GM12878 (cell line): ENCODE measurements around the gene BCAT1. TPM values are rescaled to one million over a fixed set of nuclear protein-coding genes. Genes with fewer than 3 reads are reported as not detected.

ENCODE experiments used
- ATAC-seq: fragments of 200-7000 bp; cut with Tn5 transposase; 3 replicates; pipeline ENCODE4 v1.9.1; 2020; ENCODE audit warnings: mild to moderate bottlenecking, moderate library complexity
- BruUV-seq: library from RNA; stranded (reverse); fragments of 400-500 nt; replicated peaks from 2 replicates; lab custom pipeline; 2021; lab: Mats Ljungman, UMichigan
- CTCF ChIA-PET: fragments of 300-600 bp; sonication (Branson Sonifier 250); formaldehyde crosslinking; extraction: SDS; loops from one replicate; lab custom pipeline; 2021; ENCODE audit warnings: inconsistent platforms; lab: Yijun Ruan, JAX
- POLR2A ChIA-PET: fragments of 350-600 bp; formaldehyde crosslinking; extraction: SDS; loops from one replicate; lab custom pipeline; 2021; ENCODE audit warnings: inconsistent platforms; lab: Charles Lee
- RAD21 ChIA-PET: fragments of 300-600 bp; sonication (Branson Sonifier 250); formaldehyde crosslinking; loops from one replicate; lab custom pipeline; 2023; ENCODE audit warnings: antibody characterized with exemption; ENCODE audit not compliant: unreplicated experiment; lab: Charles Lee
- SMC1A ChIA-PET: fragments of 300-600 bp; sonication (Branson Sonifier 250); formaldehyde crosslinking; loops from one replicate; lab custom pipeline; 2023; ENCODE audit not compliant: unreplicated experiment, uncharacterized antibody; lab: Charles Lee
- DNase-seq: peaks from one replicate; pipeline ENCODE4 v3.0.0-alpha.2; 2011; ENCODE audit warnings: low read depth, low spot score
- FAIRE-seq: peaks from 3 replicates; lab custom pipeline; 2011; peaks lifted over from hg19 to GRCh38; lab: Jason Lieb, UNC
- H2AFZ ChIP-seq: 2 replicates; pipeline ENCODE4 v1.6.0; 2011; ENCODE audit warnings: low read depth, low read length, control low read depth; ENCODE audit not compliant: control insufficient read depth
- H3K27ac ChIP-seq: 2 replicates; pipeline ENCODE4 v1.5.1; 2011; ENCODE audit warnings: control low read depth; ENCODE audit not compliant: control insufficient read depth, insufficient read depth
- H3K27me3 ChIP-seq, 2 experiments: replicated peaks in 1 of 2; 2 replicates each; pipeline versions ENCODE4 v1.6.0 to v1.6.1; 2011; ENCODE audit warnings: low read length in 1 of 2; ENCODE audit not compliant: control insufficient read depth in 2 of 2, insufficient read depth in 2 of 2
- H3K36me3 ChIP-seq, 2 experiments: 2 replicates each; pipeline ENCODE4 v1.5.1; 2011; ENCODE audit warnings: low read length in 1 of 2; ENCODE audit not compliant: control insufficient read depth in 2 of 2, insufficient read depth in 2 of 2
- H3K4me1 ChIP-seq: 2 replicates; pipeline ENCODE4 v1.6.1; 2011; ENCODE audit warnings: mild to moderate bottlenecking, low read length, moderate library complexity, mixed read lengths; ENCODE audit not compliant: control insufficient read depth, insufficient read depth
- H3K4me2 ChIP-seq: 2 replicates; pipeline ENCODE4 v1.6.0; 2011; ENCODE audit warnings: control low read depth; ENCODE audit not compliant: control insufficient read depth, insufficient read depth
- H3K4me3 ChIP-seq: fragments of 200-600 bp; sonication (generic); 2 replicates; pipeline ENCODE4 v1.5.1; 2016
- H3K79me2 ChIP-seq: 2 replicates; pipeline ENCODE4 v1.6.0; 2011; ENCODE audit warnings: low read length; ENCODE audit not compliant: control insufficient read depth, insufficient read depth
- H3K9ac ChIP-seq: 2 replicates; pipeline ENCODE4 v1.8.0; 2011; ENCODE audit warnings: low read length, control low read depth, mixed read lengths; ENCODE audit not compliant: control insufficient read depth, insufficient read depth
- H3K9me3 ChIP-seq: replicated peaks from 3 replicates; pipeline ENCODE4 v1.5.1; 2011; ENCODE audit warnings: mild to moderate bottlenecking, low read length; ENCODE audit not compliant: control insufficient read depth, insufficient read depth
- H4K20me1 ChIP-seq: 2 replicates; pipeline ENCODE4 v1.6.0; 2011; ENCODE audit not compliant: control insufficient read depth, insufficient read depth
- ATF3 ChIP-seq: IDR thresholded peaks from 2 replicates; pipeline ENCODE4 v1.6.1; 2011; ENCODE audit warnings: low read depth, mild to moderate bottlenecking, low read length, moderate library complexity, borderline replicate concordance; ENCODE audit errors: extremely low read depth
- GATAD2B ChIP-seq: fragments of 450-650 bp; conservative IDR thresholded peaks from 2 replicates; pipeline ENCODE4 v1.6.1; 2017; ENCODE audit warnings: low read depth, mild to moderate bottlenecking, moderate library complexity
- IKZF1 ChIP-seq: fragments of 450-650 bp; conservative IDR thresholded peaks from 2 replicates; pipeline ENCODE4 v1.6.1; 2017; ENCODE audit warnings: antibody characterized with exemption, mild to moderate bottlenecking
- NFXL1 ChIP-seq: fragments of 450-650 bp; IDR thresholded peaks from 2 replicates; pipeline ENCODE4 v1.6.1; 2017; ENCODE audit warnings: antibody characterized with exemption, mild to moderate bottlenecking, borderline replicate concordance
- PAX5 ChIP-seq: IDR thresholded peaks from 2 replicates; pipeline ENCODE4 v1.6.1; 2011; ENCODE audit warnings: low read depth, low read length, borderline replicate concordance
- PAX8 ChIP-seq: fragments of 450-650 bp; IDR thresholded peaks from 2 replicates; pipeline ENCODE4 v1.6.1; 2017; ENCODE audit warnings: mild to moderate bottlenecking, moderate library complexity
- PKNOX1 ChIP-seq: fragments of 450-650 bp; IDR thresholded peaks from 2 replicates; pipeline ENCODE4 v1.6.1; 2016; ENCODE audit warnings: mild to moderate bottlenecking
- POLR2A ChIP-seq: IDR thresholded peaks from 2 replicates; pipeline ENCODE4 v1.6.1; 2011; ENCODE audit warnings: low read depth, mild to moderate bottlenecking, low read length
- RB1 ChIP-seq: fragments of 450-650 bp; formaldehyde crosslinking; IDR thresholded peaks from 2 replicates; pipeline ENCODE4 v1.6.1; 2017; ENCODE audit warnings: mild to moderate bottlenecking, borderline replicate concordance
- ZNF592 ChIP-seq: fragments of 450-650 bp; IDR thresholded peaks from 2 replicates; pipeline ENCODE4 v1.6.1; 2017; ENCODE audit warnings: mild to moderate bottlenecking, moderate library complexity
- WGBS: methylation state at CpG from one replicate; pipeline ENCODE4 v1.1.6; 2016; ENCODE audit warnings: low lambda C conversion rate; ENCODE audit not compliant: insufficient replicate concordance, insufficient coverage; ENCODE audit errors: missing lambda C conversion rate; 5-methylcytosine and 5-hydroxymethylcytosine counted together
- in situ Hi-C: fragments of 300-500 bp; cut with MboI; formaldehyde crosslinking; loops from 9 replicates; pipeline ENCODE4 v1.14.3; 2018; ENCODE audit warnings: mixed read lengths
- intact Hi-C: fragments of 100-400 bp; cut with micrococcal nuclease; formaldehyde crosslinking; loops from one replicate; pipeline ENCODE4 v1.14.2; 2022; ENCODE audit not compliant: unreplicated experiment
- polyA plus RNA-seq, 11 experiments: library from polyadenylated mRNA; depleted of rRNA in 4 of 11; unstranded in 6 of 11; stranded (reverse) in 5 of 11; fragments of >200 nt; fragmentation: Nextera tagmentation in 4 of 11; fragmentation: Illumina TruSeq in 1 of 11; extraction: Ambion mirVana in 4 of 11; extraction: Trizol in 1 of 11; gene quantifications; 1 replicate in 1 of 11; 2 replicates in 10 of 11; pipeline versions ENCODE4 v1.2.1 to v1.2.3, GENCODE V29; 2011 to 2016; ENCODE audit warnings: inconsistent platforms in 2 of 11, missing spikeins in 2 of 11, low read depth in 1 of 11
- total RNA-seq, 4 experiments: library from RNA; depleted of rRNA in 3 of 4; stranded (reverse); fragments of >200 nt in 3 of 4; fragmentation: Illumina TruSeq in 1 of 4; extraction: Trizol in 1 of 4; gene quantifications; 2 replicates each; pipeline versions ENCODE4 v1.2.1 to v1.2.3, GENCODE V29; 2013 to 2021
- TF ChIP-seq, protein P1 (sequence below): IDR thresholded peaks from 2 replicates; pipeline ENCODE4 v1.6.1; 2012; ENCODE audit warnings: low read depth, low read length, improper control_type of control experiment

Gene BCAT1
- total and polyA plus RNA-seq, 10 of the 15 experiments (the other 5 are each of a cell fraction or from before 2014, with no cell fraction given), result 26.2 to 187 (median 81.9) TPM

GRCh38 chr12:24901576-24902461, 47.1 kb downstream of the BCAT1 start (continued):
- TF ChIP-seq, protein P1, sequence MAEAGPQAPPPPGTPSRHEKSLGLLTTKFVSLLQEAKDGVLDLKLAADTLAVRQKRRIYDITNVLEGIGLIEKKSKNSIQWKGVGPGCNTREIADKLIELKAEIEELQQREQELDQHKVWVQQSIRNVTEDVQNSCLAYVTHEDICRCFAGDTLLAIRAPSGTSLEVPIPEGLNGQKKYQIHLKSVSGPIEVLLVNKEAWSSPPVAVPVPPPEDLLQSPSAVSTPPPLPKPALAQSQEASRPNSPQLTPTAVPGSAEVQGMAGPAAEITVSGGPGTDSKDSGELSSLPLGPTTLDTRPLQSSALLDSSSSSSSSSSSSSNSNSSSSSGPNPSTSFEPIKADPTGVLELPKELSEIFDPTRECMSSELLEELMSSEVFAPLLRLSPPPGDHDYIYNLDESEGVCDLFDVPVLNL, result no peak
- TF ChIP-seq POLR2A (0 out of 2 replicates have a peak, but pooled peaks have one; percentile 7), RB1 (no peak), PKNOX1 (peak; percentile 46), PAX5 (no peak)

- peaks cover 16% of the 10 kb centered on the region for H3K79me2 ChIP-seq
- H2AFZ ChIP-seq, result no peak overlapping the region
- DNase-seq (no peak), FAIRE-seq (no peak), ATAC-seq (peak; percentile 50)
- H3K36me3 ChIP-seq, result 0 out of 4 replicates have a peak, but pooled peaks cover 0 to 3% of the 10 kb centered on the region in 2 experiments
- intact Hi-C loops, result loop anchor here (2.0 kb wide), 1 partner anchor 51 kb away; no protein-coding TSS in a partner anchor
- H3K4me3 ChIP-seq, result no peak overlapping the region
- no peaks in the 10 kb centered on the region for H3K9me3 ChIP-seq
- BruUV-seq, result no TSS peak
- WGBS, result 94% methylated on average over 3 of the region's 3 CpGs
- no peaks in the 10 kb centered on the region for H3K27me3 ChIP-seq
- in situ Hi-C loops, result no loop called here
- ChIA-PET RAD21 (interaction anchor here (1.5 to 1.6 kb wide), 2 partner anchors 41 to 47 kb away, joined by 4 to 6 read pairs; no protein-coding TSS in a partner anchor), POLR2A (interaction anchor here (0.7 to 0.9 kb wide), 2 partner anchors 9 to 46 kb away, joined by 3 to 4 read pairs; no protein-coding TSS in a partner anchor), SMC1A (interaction anchor here (0.6 to 1.6 kb wide), 6 partner anchors 9 to 61 kb away, joined by 3 to 18 read pairs (median 4); no protein-coding TSS in a partner anchor), CTCF (interaction anchor here (0.6 kb wide), 1 partner anchor 584 kb away, joined by 3 read pairs; no protein-coding TSS in a partner anchor)
- no peak overlapping the region for H3K27ac ChIP-seq
- peaks cover 20% of the 10 kb centered on the region for H3K4me1 ChIP-seq
- H3K4me2 ChIP-seq, result no peak overlapping the region
- H3K9ac ChIP-seq, result no peak overlapping the region
- no peaks in the 10 kb centered on the region for H4K20me1 ChIP-seq
- no peak for TF ChIP-seq PAX8
- no peak for TF ChIP-seq GATAD2B
- no peak for TF ChIP-seq NFXL1
- no peak for TF ChIP-seq ZNF592
- TF ChIP-seq IKZF1, result no peak
- no peak for TF ChIP-seq ATF3
Measured at GRCh38 chr12:24900196-24900595, 48.7 kb downstream of the BCAT1 start.
